ENCODE results near the gene ABCG4. TPM values are rescaled to one million over a fixed set of nuclear protein-coding genes. Genes with fewer than 3 reads are reported as not detected.
A peak's percentile ranks its signal among the peaks of the same experiment; 100 is the strongest.

ABCG4 gene
- total RNA-seq, 5 donors from 2014 or later (not counting 1 experiment from before 2014, with no cell fraction given): 0.09 TPM; not detected in 4

- H3K4me3 Mint-ChIP-seq: peak overlapping the region in 1 of 3 donors; percentile 76
- Histone ChIP-seq H3K27me3 (replicated peaks in 1 of 2; ENCODE audit: control insufficient read depth in 2 of 2, extremely low read depth in 1 of 2, insufficient read depth in 2 of 2, low read length in 1 of 2) (no peaks in the 10 kb centered on the region), H3K9me3 (no peaks in the 10 kb centered on the region), H3K27ac (ENCODE audit: low read length) (peak overlapping the region; percentile 79), H3K36me3 (ENCODE audit: control insufficient read depth in 2 of 2, extremely low read depth in 1 of 2, insufficient read depth in 1 of 2, low read length in 1 of 2) (peaks cover 14 to 67% of the 10 kb centered on the region in 2 donors), H3K4me1 (ENCODE audit: control insufficient read depth in 1 of 2, extremely low read depth in 1 of 2, insufficient read depth in 2 of 2, low read length in 2 of 2) (peaks cover 0 to 51% of the 10 kb centered on the region in 2 experiments), H3K4me3 (ENCODE audit: control insufficient read depth in 1 of 2, extremely low read depth in 1 of 2, low read length in 1 of 2) (no peak overlapping the region)
- POLR2A ChIA-PET: no interaction called here
- peak overlapping the region; percentile 96 to 99 for H3K27ac Mint-ChIP-seq
- ATAC-seq (replicated peaks in 1 of 4): no peak
- WGBS (ENCODE audit: insufficient coverage): 100% methylated on average over 1 of the region's 5 CpGs
- H3K36me3 Mint-ChIP-seq: peaks cover 40% of the 10 kb centered on the region
- CTCF ChIA-PET: no interaction called here
- no peak for DNase-seq
- no peaks in the 10 kb centered on the region for H3K9me3 Mint-ChIP-seq
- H3K4me1 Mint-ChIP-seq: peaks cover 39 to 49% (median 46%) of the 10 kb centered on the region in 3 donors
- no peaks in the 10 kb centered on the region for H3K27me3 Mint-ChIP-seq
These were observed 34.5 kb upstream of the ABCG4 start for GRCh38 chr11:119114351-119114750.

DNA sequence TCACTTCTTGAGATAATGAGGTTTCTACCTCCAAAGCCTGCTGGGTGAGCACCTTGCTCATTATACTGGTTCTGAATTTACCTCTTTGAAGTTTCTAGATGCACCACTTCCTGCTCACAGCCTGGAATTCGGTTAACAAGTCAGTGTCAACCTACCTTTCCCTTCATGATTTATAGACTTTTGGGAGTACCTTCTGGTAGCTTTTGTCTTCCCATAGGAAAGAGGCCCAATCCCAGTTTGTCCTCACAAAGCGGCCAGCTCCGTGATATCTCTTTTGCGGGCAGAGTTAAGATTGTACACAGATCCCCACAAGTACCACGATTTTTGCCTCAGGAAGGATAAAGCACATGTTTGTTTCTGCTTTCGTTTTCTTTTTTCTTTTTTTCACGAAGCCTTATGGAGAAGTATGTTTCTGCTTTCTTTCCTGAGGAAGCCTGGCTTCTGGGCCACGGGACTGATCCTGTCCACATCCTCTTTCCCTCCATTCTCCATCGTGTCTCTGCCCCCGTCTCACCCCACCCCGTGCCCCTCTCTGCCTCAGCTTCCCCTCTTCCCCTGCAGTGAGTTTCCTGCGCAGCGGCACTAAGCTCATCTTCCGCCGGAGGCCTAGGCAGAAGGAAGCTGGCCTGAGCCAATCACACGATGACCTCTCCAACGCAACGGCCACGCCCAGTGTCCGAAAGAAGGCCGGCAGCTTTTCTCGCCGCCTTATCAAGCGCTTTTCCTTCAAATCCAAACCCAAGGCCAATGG, 33.2 kb upstream of the ABCG4 start:
- ATAC-seq (replicated peaks in 1 of 4): peak; percentile 81 to 94 (median 87)
- ChIA-PET CTCF (interaction anchor here in 1 of 2 donors (0.6 to 1.4 kb wide), 3 partner anchors 9 to 50 kb away, joined by 3 to 4 read pairs (median 4); partner anchors contain the start of genes C2CD2L and DPAGT1), POLR2A (interaction anchor here in 1 of 2 donors (0.5 to 0.7 kb wide), 4 partner anchors 15 to 798 kb away, joined by 3 to 18 read pairs (median 8); no protein-coding TSS in a partner anchor)
- H3K36me3 Mint-ChIP-seq: peaks cover 36% of the 10 kb centered on the region
- peaks cover 32 to 44% (median 39%) of the 10 kb centered on the region in 3 donors for H3K4me1 Mint-ChIP-seq
- peak overlapping the region; percentile 96 to 99 for H3K27ac Mint-ChIP-seq
- no peaks in the 10 kb centered on the region for H3K27me3 Mint-ChIP-seq
- no peaks in the 10 kb centered on the region for H3K9me3 Mint-ChIP-seq
- peaks cover 14 to 59% of the 10 kb centered on the region in 2 donors for H3K36me3 ChIP-seq (ENCODE audit: control insufficient read depth in 2 of 2, extremely low read depth in 1 of 2, insufficient read depth in 1 of 2, low read length in 1 of 2)
- no peaks in the 10 kb centered on the region for H3K27me3 ChIP-seq (replicated peaks in 1 of 2; ENCODE audit: control insufficient read depth in 2 of 2, extremely low read depth in 1 of 2, insufficient read depth in 2 of 2, low read length in 1 of 2)
- H3K4me1 ChIP-seq (ENCODE audit: control insufficient read depth in 1 of 2, extremely low read depth in 1 of 2, insufficient read depth in 2 of 2, low read length in 2 of 2): peaks cover 2 to 41% of the 10 kb centered on the region in 2 experiments
- DNase-seq: peak in 13 of 35 experiments; percentile 10 to 66 (median 23)
- WGBS (ENCODE audit: insufficient coverage): 51% methylated on average over 21 of the region's 24 CpGs
- H3K27ac ChIP-seq (ENCODE audit: low read length): peak overlapping the region; percentile 79
- peak overlapping the region in 1 of 2 donors; percentile 32 for H3K4me3 ChIP-seq (ENCODE audit: control insufficient read depth in 1 of 2, extremely low read depth in 1 of 2, low read length in 1 of 2)
- H3K4me3 Mint-ChIP-seq: peak overlapping the region; percentile 76
- H3K9me3 ChIP-seq: no peaks in the 10 kb centered on the region

DNA sequence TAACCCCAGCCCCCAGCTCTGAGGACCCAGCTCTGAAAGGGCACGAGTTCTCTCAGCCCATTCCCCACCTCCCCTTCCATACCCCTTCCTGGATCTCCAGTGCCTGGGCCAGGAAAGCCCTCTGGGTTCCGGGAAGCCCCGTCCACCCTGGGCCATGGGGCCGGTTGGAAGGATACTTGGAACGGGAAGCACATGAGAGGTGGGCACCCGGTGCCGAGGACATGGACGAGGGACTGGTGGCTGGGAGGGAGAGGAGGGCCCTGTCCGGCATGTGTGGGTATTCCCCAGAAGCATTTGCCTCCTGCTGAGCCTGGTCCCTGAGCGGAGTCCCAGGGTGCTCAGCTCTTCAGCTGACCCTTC, 32.6 kb upstream of the ABCG4 start:
- DNase-seq (no peak), ATAC-seq (replicated peaks in 1 of 4) (no peak)
- Mint-ChIP-seq H3K27ac (peak overlapping the region; percentile 96 to 99), H3K36me3 (peaks cover 32% of the 10 kb centered on the region), H3K4me3 (peak overlapping the region; percentile 76), H3K4me1 (peaks cover 37 to 50% (median 44%) of the 10 kb centered on the region in 3 donors), H3K27me3 (no peaks in the 10 kb centered on the region), H3K9me3 (no peaks in the 10 kb centered on the region)
- Histone ChIP-seq H3K4me1 (ENCODE audit: control insufficient read depth in 1 of 2, extremely low read depth in 1 of 2, insufficient read depth in 2 of 2, low read length in 2 of 2) (peaks cover 4 to 45% of the 10 kb centered on the region in 2 experiments), H3K36me3 (ENCODE audit: control insufficient read depth in 2 of 2, extremely low read depth in 1 of 2, insufficient read depth in 1 of 2, low read length in 1 of 2) (peaks cover 14 to 54% of the 10 kb centered on the region in 2 donors), H3K27ac (ENCODE audit: low read length) (peak overlapping the region; percentile 79), H3K9me3 (no peaks in the 10 kb centered on the region), H3K4me3 (ENCODE audit: control insufficient read depth in 1 of 2, extremely low read depth in 1 of 2, low read length in 1 of 2) (peak overlapping the region in 1 of 2 donors; percentile 32), H3K27me3 (replicated peaks in 1 of 2; ENCODE audit: control insufficient read depth in 2 of 2, extremely low read depth in 1 of 2, insufficient read depth in 2 of 2, low read length in 1 of 2) (no peaks in the 10 kb centered on the region)
- ChIA-PET POLR2A (interaction anchor here in 1 of 2 donors (0.6 kb wide), 2 partner anchors 14 to 799 kb away, joined by 8 to 18 read pairs; no protein-coding TSS in a partner anchor), CTCF (interaction anchor here in 1 of 2 donors (1.1 to 1.4 kb wide), 2 partner anchors 9 to 14 kb away, joined by 3 to 4 read pairs; partner anchors contain the start of genes C2CD2L and DPAGT1)
- WGBS (ENCODE audit: insufficient coverage): 97% methylated on average over 6 of the region's 10 CpGs

- peak overlapping the region in 1 of 3 donors; percentile 76 for H3K4me3 Mint-ChIP-seq
- peaks cover 28% of the 10 kb centered on the region for H3K36me3 Mint-ChIP-seq
- Histone ChIP-seq H3K4me1 (ENCODE audit: control insufficient read depth in 1 of 2, extremely low read depth in 1 of 2, insufficient read depth in 2 of 2, low read length in 2 of 2) (peaks cover 4 to 45% of the 10 kb centered on the region in 2 experiments), H3K4me3 (ENCODE audit: control insufficient read depth in 1 of 2, extremely low read depth in 1 of 2, low read length in 1 of 2) (no peak overlapping the region), H3K27me3 (replicated peaks in 1 of 2; ENCODE audit: control insufficient read depth in 2 of 2, extremely low read depth in 1 of 2, insufficient read depth in 2 of 2, low read length in 1 of 2) (no peaks in the 10 kb centered on the region), H3K9me3 (no peaks in the 10 kb centered on the region), H3K36me3 (ENCODE audit: control insufficient read depth in 2 of 2, extremely low read depth in 1 of 2, insufficient read depth in 1 of 2, low read length in 1 of 2) (peaks cover 11 to 50% of the 10 kb centered on the region in 2 donors), H3K27ac (ENCODE audit: low read length) (peak overlapping the region; percentile 79)
- ATAC-seq (replicated peaks in 1 of 4) (no peak), DNase-seq (no peak)
- no peaks in the 10 kb centered on the region for H3K9me3 Mint-ChIP-seq
- POLR2A ChIA-PET: no interaction called here
- peak overlapping the region; percentile 79 to 99 for H3K27ac Mint-ChIP-seq
- CTCF ChIA-PET: interaction anchor here (0.5 to 1.4 kb wide), 2 partner anchors 10 to 80 kb away, joined by 3 read pairs; partner anchors contain the start of gene C2CD2L (in 1 of the 2)
- no peaks in the 10 kb centered on the region for H3K27me3 Mint-ChIP-seq
- WGBS (ENCODE audit: insufficient coverage): no CpG with 5 or more reads among the region's 5 CpGs
- peaks cover 37 to 50% (median 46%) of the 10 kb centered on the region in 3 donors for H3K4me1 Mint-ChIP-seq
These were observed 32.3 kb upstream of the ABCG4 start for GRCh38 chr11:119116601-119117000.

DNA sequence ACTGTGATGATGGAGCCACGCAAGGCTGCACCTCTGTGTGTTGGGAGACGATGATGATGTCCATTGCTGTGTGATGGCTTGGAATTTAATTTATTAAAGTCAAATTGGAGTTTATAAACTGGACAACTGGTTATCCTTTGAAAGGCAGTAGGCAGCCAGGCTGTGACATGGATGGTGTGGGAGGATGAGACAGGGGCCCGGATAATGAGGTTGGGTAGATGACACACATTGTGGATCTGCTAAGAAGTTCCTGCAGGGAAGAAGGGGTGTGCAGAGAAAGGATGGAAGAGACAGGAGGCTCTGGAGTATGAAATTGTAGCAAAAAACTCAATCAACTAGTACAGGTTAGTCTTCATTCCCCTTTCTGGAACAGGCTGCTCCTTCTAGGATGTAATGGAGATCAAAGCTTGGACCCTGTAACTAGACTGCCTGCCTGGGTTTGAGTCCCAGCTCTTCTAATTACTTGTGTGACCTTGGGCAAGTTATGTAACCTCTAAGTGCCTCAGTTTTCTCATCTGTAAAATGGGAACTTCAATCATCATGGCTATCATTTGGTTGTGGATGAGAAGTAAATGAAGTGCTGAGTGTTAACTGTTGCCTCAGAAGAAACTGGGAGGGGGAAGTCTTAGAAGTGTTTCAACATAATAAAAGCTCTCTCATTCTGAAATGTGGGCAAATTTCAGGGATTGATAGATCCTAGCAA, 31.7 kb upstream of the ABCG4 start:
- ATAC-seq (replicated peaks in 1 of 4) (no peak), DNase-seq (no peak)
- Mint-ChIP-seq H3K27me3 (no peaks in the 10 kb centered on the region), H3K36me3 (peaks cover 24% of the 10 kb centered on the region), H3K27ac (peak overlapping the region; percentile 79 to 82), H3K4me3 (peak overlapping the region in 1 of 3 donors; percentile 76), H3K9me3 (no peaks in the 10 kb centered on the region), H3K4me1 (peaks cover 40 to 55% (median 48%) of the 10 kb centered on the region in 3 donors)
- H3K4me3 ChIP-seq (ENCODE audit: control insufficient read depth in 1 of 2, extremely low read depth in 1 of 2, low read length in 1 of 2): no peak overlapping the region
- H3K27me3 ChIP-seq (replicated peaks in 1 of 2; ENCODE audit: control insufficient read depth in 2 of 2, extremely low read depth in 1 of 2, insufficient read depth in 2 of 2, low read length in 1 of 2): no peaks in the 10 kb centered on the region
- 100% methylated on average over 3 of the region's 3 CpGs for WGBS (ENCODE audit: insufficient coverage)
- ChIA-PET POLR2A (interaction anchor here in 1 of 2 donors (0.6 to 1.2 kb wide), 2 partner anchors 22 to 26 kb away, joined by 3 to 4 read pairs; a partner anchor contains a TSS), CTCF (interaction anchor here (0.5 to 1.4 kb wide), 2 partner anchors 10 to 80 kb away, joined by 3 read pairs; partner anchors contain the start of gene C2CD2L (in 1 of the 2))
- peaks cover 6 to 44% of the 10 kb centered on the region in 2 donors for H3K36me3 ChIP-seq (ENCODE audit: control insufficient read depth in 2 of 2, extremely low read depth in 1 of 2, insufficient read depth in 1 of 2, low read length in 1 of 2)
- peak overlapping the region; percentile 79 for H3K27ac ChIP-seq (ENCODE audit: low read length)
- peaks cover 8 to 47% of the 10 kb centered on the region in 2 experiments for H3K4me1 ChIP-seq (ENCODE audit: control insufficient read depth in 1 of 2, extremely low read depth in 1 of 2, insufficient read depth in 2 of 2, low read length in 2 of 2)
- no peaks in the 10 kb centered on the region for H3K9me3 ChIP-seq

GRCh38 chr11:119118227-119118626, 30.6 kb upstream of the ABCG4 start:
- Histone ChIP-seq H3K9me3 (no peaks in the 10 kb centered on the region), H3K36me3 (ENCODE audit: control insufficient read depth in 2 of 2, extremely low read depth in 1 of 2, insufficient read depth in 1 of 2, low read length in 1 of 2) (peaks cover 3 to 36% of the 10 kb centered on the region in 2 donors), H3K27me3 (replicated peaks in 1 of 2; ENCODE audit: control insufficient read depth in 2 of 2, extremely low read depth in 1 of 2, insufficient read depth in 2 of 2, low read length in 1 of 2) (no peaks in the 10 kb centered on the region), H3K4me1 (ENCODE audit: control insufficient read depth in 1 of 2, extremely low read depth in 1 of 2, insufficient read depth in 2 of 2, low read length in 2 of 2) (peaks cover 13 to 57% of the 10 kb centered on the region in 2 experiments), H3K27ac (ENCODE audit: low read length) (no peak overlapping the region), H3K4me3 (ENCODE audit: control insufficient read depth in 1 of 2, extremely low read depth in 1 of 2, low read length in 1 of 2) (no peak overlapping the region)
- peaks cover 21% of the 10 kb centered on the region for H3K36me3 Mint-ChIP-seq
- POLR2A ChIA-PET: interaction anchor here in 1 of 2 donors (0.6 to 1.2 kb wide), 3 partner anchors 16 to 25 kb away, joined by 3 to 4 read pairs (median 4); partner anchors contain the start of gene DPAGT1
- no CpG with 5 or more reads among the region's 5 CpGs for WGBS (ENCODE audit: insufficient coverage)
- ATAC-seq (replicated peaks in 1 of 4): no peak
- CTCF ChIA-PET: interaction anchor here in 1 of 2 donors (1.0 kb wide), 1 partner anchor 9 kb away, joined by 5 read pairs; no protein-coding TSS in a partner anchor
- H3K27me3 Mint-ChIP-seq: no peaks in the 10 kb centered on the region
- no peaks in the 10 kb centered on the region for H3K9me3 Mint-ChIP-seq
- H3K4me3 Mint-ChIP-seq: no peak overlapping the region
- no peak for DNase-seq
- peaks cover 48 to 65% (median 56%) of the 10 kb centered on the region in 3 donors for H3K4me1 Mint-ChIP-seq
- peak overlapping the region in 1 of 2 donors; percentile 52 for H3K27ac Mint-ChIP-seq

Measured in T-cell (primary cell).